Tibial nerve (tissue), 4 donors: Measurements from ENCODE around the gene RUFY1. TPM values are rescaled to one million over a fixed set of nuclear protein-coding genes. Genes with fewer than 3 reads are reported as not detected.

ENCODE experiments used
- DNase-seq, 2 donors: peaks; one replicate each; pipeline ENCODE4 v3.0.0-alpha.2; 2019; ENCODE audit warnings: low spot score in 2 of 2
- H3K27ac ChIP-seq, 4 donors: fragments of 200-600 bp; sonication (generic) in 3 of 4; one replicate each; pipeline ENCODE4 v1.5.1; 2017 to 2019; ENCODE audit warnings: mild to moderate bottlenecking in 1 of 4
- H3K27me3 ChIP-seq, 2 donors: fragments of 200-600 bp; sonication (generic) in 1 of 2; one replicate each; pipeline versions ENCODE4 v1.5.1 to v1.6.0; 2017 to 2019
- H3K36me3 ChIP-seq, 3 donors: fragments of 200-600 bp; sonication (generic); one replicate each; pipeline ENCODE4 v1.5.1; 2018 to 2019
- H3K4me1 ChIP-seq, 4 donors: fragments of 200-600 bp; sonication (generic) in 3 of 4; one replicate each; pipeline ENCODE4 v1.5.1; 2017 to 2019
- H3K4me3 ChIP-seq, 4 donors: fragments of 200-600 bp; sonication (generic) in 3 of 4; one replicate each; pipeline ENCODE4 v1.5.1; 2017 to 2019; ENCODE audit warnings: mild to moderate bottlenecking in 1 of 4, moderate library complexity in 1 of 4
- H3K9me3 ChIP-seq, 4 donors: fragments of 200-600 bp; sonication (generic) in 3 of 4; one replicate each; pipeline ENCODE4 v1.5.1; 2017 to 2019
- CTCF ChIP-seq, 5 experiments: fragments of 200-600 bp in 3 of 5; fragments of 450-650 bp in 2 of 5; sonication (generic) in 3 of 5; IDR thresholded peaks; one replicate each; pipeline ENCODE4 v1.5.1; 2016 to 2019; ENCODE audit warnings: antibody characterized with exemption in 5 of 5, mild to moderate bottlenecking in 3 of 5, moderate library complexity in 2 of 5
- EP300 ChIP-seq, 2 donors: sonication (generic); formaldehyde crosslinking; IDR thresholded peaks; one replicate each; pipeline ENCODE4 v1.6.1; 2017; ENCODE audit warnings: antibody characterized with exemption in 2 of 2, mild to moderate bottlenecking in 1 of 2
- POLR2A ChIP-seq, 2 donors: fragments of 450-650 bp; IDR thresholded peaks; one replicate each; pipeline ENCODE4 v1.6.1; 2017; ENCODE audit warnings: antibody characterized with exemption in 2 of 2, mild to moderate bottlenecking in 2 of 2, moderate library complexity in 2 of 2
- WGBS, 2 donors: methylation state at CpG; one replicate each; pipeline ENCODE4 v1.1.5; 2018; 5-methylcytosine and 5-hydroxymethylcytosine counted together
- total RNA-seq, 4 donors: library from RNA; depleted of rRNA; stranded (reverse); fragments of >200 nt; gene quantifications; one replicate each; pipeline ENCODE4 v1.1.0, GENCODE V29; 2016

The RUFY1 gene
- total RNA-seq, 4 donors from 2014 or later: 56.6 to 76.3 (median 71.3) TPM

DNA sequence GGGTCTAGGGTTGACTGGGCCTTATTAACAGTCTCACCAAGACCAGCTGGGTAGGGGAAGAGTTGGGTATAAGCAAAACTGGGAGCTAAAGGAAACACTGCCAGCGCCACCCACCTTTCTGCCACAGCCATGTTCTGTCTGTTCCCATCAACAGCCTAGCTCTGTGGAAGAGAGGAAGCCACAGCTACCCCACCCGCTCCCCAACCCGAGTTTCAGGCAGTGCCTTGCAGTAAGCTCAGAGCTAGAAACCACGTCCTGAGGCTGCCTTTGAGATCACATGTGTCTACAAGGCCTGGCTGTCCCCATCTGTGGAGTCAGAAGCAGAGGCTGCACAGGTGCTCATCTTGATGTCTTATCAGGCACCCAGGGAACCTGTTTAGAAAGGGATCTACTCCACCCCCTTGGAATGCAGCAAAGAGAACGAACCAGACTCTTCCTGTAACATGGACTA, 57.8 kb downstream of the RUFY1 start:
- no peaks in the 10 kb centered on the region for H3K9me3 ChIP-seq
- H3K27me3 ChIP-seq: no peaks in the 10 kb centered on the region
- whole genome bisulfite sequencing, 2 donors: 47 to 55% methylated on average over 5 of the region's 5 CpGs
- DNase-seq: no peak
- peaks cover 0 to 100% (median 11%) of the 10 kb centered on the region in 3 donors for H3K36me3 ChIP-seq
- H3K4me3 ChIP-seq: no peak overlapping the region
- no peak overlapping the region for H3K27ac ChIP-seq
- no peak for TF ChIP-seq EP300 (IDR thresholded peaks at IDR 0.05)
- no peak for TF ChIP-seq CTCF (IDR thresholded peaks at IDR 0.05)
- no peak for TF ChIP-seq POLR2A (IDR thresholded peaks at IDR 0.05)
- peaks cover 0 to 27% (median 2%) of the 10 kb centered on the region in 4 donors for H3K4me1 ChIP-seq

GRCh38 chr5:179609834-179610108, 59.4 kb downstream of the RUFY1 start:
- H3K27me3 ChIP-seq: no peaks in the 10 kb centered on the region
- H3K27ac ChIP-seq: no peak overlapping the region
- TF ChIP-seq EP300 (IDR thresholded peaks at IDR 0.05) (no peak), POLR2A (IDR thresholded peaks at IDR 0.05) (no peak), CTCF (IDR thresholded peaks at IDR 0.05) (no peak)
- H3K36me3 ChIP-seq: peaks cover 0 to 100% (median 19%) of the 10 kb centered on the region in 3 donors
- no peak overlapping the region for H3K4me3 ChIP-seq
- H3K4me1 ChIP-seq: peaks cover 0 to 34% (median 2%) of the 10 kb centered on the region in 4 donors
- WGBS, 2 donors: 75 to 77% methylated on average over 8 of the region's 8 CpGs
- no peak for DNase-seq
- H3K9me3 ChIP-seq: no peaks in the 10 kb centered on the region

DNA sequence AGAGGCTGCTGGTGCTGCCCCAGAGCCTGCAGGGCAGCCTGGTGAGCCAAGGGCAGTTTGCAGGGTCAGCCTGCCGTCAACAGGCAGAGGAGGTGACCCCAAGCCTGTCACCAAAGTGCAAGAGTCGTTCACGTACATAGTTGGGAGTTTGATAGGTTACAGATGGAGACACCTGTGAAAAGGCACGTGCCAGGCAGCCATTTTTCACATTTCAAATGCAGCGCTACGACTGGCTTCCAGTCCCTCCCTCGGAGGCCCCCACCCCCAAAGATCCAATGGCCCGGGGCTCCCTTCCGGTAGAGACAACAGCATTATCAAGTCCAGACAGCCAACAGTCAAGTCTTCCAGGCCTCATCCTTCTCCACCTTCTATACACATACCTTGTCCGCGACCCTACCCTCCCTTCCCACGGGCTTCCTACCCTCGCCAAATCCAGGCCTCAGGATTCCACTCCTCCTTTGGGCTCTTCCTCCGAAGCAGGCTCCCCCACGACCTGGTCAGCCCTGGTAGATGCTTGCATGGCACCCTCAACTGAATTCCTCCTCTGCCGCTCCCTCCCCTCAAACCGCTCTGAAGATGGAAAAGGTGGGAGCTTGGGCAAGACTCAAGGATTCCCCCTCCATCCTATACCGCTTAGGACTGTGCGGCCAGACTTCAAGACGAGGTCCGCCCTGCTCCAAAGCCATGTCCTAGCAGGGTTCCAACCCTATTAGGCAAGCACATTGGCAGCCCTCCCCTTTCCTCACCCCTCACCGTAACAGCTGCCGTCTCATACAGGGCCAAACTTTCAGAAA, 60.0 kb downstream of the RUFY1 start:
- peak in 1 of 2 donors; percentile 22 for DNase-seq
- no peaks in the 10 kb centered on the region for H3K9me3 ChIP-seq
- WGBS, 2 donors: 64 to 71% methylated on average over 23 of the region's 23 CpGs
- no peak for TF ChIP-seq POLR2A (IDR thresholded peaks at IDR 0.05)
- no peak for TF ChIP-seq EP300 (IDR thresholded peaks at IDR 0.05)
- no peak for TF ChIP-seq CTCF (IDR thresholded peaks at IDR 0.05)
- peaks cover 0 to 40% (median 2%) of the 10 kb centered on the region in 4 donors for H3K4me1 ChIP-seq
- no peak overlapping the region for H3K27ac ChIP-seq
- no peaks in the 10 kb centered on the region for H3K27me3 ChIP-seq
- H3K36me3 ChIP-seq: peaks cover 2 to 100% (median 23%) of the 10 kb centered on the region in 3 donors
- no peak overlapping the region for H3K4me3 ChIP-seq

- Histone ChIP-seq H3K27me3 (no peaks in the 10 kb centered on the region), H3K27ac (no peak overlapping the region), H3K36me3 (peaks cover 2 to 100% (median 26%) of the 10 kb centered on the region in 3 donors), H3K4me1 (peaks cover 0 to 45% (median 2%) of the 10 kb centered on the region in 4 donors), H3K4me3 (no peak overlapping the region), H3K9me3 (no peaks in the 10 kb centered on the region)
- no peak for TF ChIP-seq POLR2A (IDR thresholded peaks at IDR 0.05)
- no peak for TF ChIP-seq EP300 (IDR thresholded peaks at IDR 0.05)
- TF ChIP-seq CTCF (IDR thresholded peaks at IDR 0.05): no peak
- no peak for DNase-seq
Measured at GRCh38 chr5:179610903-179611265, 60.5 kb downstream of the RUFY1 start.

- H3K36me3 ChIP-seq: peaks cover 8 to 100% (median 43%) of the 10 kb centered on the region in 3 donors
- no peaks in the 10 kb centered on the region for H3K9me3 ChIP-seq
- DNase-seq: no peak
- no peaks in the 10 kb centered on the region for H3K27me3 ChIP-seq
- no peak overlapping the region for H3K27ac ChIP-seq
- H3K4me3 ChIP-seq: no peak overlapping the region
- TF ChIP-seq POLR2A (IDR thresholded peaks at IDR 0.05) (no peak), EP300 (IDR thresholded peaks at IDR 0.05) (no peak), CTCF (IDR thresholded peaks at IDR 0.05) (no peak)
- WGBS, 2 donors: 87 to 88% methylated on average over 21 of the region's 21 CpGs
- H3K4me1 ChIP-seq: peaks cover 0 to 55% (median 2%) of the 10 kb centered on the region in 4 donors
Measured at GRCh38 chr5:179612577-179613459, 62.5 kb downstream of the RUFY1 start.
